Middle frontal gyrus (tissue), 1 donor: Measurements from ENCODE around the gene TEX261.
"Not testable (repeated sequence)": the region's sequence is repeated elsewhere in the genome, so short reads cannot be mapped to it uniquely, and the experiment has no call there.

Experiments used
- DNase-seq: peaks from one replicate; pipeline ENCODE4 v3.0.0-alpha.2; 2015; ENCODE audit warnings: low spot score; ENCODE audit errors: extremely low spot score

The TEX261 gene

GRCh38 chr2:70994699-70995425 lies at the start of gene TEX261:
TEX261 (minus strand) TSS chr2:70994873; CDS start chr2:70994757, 116 bp downstream.
- DNase-seq: peak; percentile 78

DNA sequence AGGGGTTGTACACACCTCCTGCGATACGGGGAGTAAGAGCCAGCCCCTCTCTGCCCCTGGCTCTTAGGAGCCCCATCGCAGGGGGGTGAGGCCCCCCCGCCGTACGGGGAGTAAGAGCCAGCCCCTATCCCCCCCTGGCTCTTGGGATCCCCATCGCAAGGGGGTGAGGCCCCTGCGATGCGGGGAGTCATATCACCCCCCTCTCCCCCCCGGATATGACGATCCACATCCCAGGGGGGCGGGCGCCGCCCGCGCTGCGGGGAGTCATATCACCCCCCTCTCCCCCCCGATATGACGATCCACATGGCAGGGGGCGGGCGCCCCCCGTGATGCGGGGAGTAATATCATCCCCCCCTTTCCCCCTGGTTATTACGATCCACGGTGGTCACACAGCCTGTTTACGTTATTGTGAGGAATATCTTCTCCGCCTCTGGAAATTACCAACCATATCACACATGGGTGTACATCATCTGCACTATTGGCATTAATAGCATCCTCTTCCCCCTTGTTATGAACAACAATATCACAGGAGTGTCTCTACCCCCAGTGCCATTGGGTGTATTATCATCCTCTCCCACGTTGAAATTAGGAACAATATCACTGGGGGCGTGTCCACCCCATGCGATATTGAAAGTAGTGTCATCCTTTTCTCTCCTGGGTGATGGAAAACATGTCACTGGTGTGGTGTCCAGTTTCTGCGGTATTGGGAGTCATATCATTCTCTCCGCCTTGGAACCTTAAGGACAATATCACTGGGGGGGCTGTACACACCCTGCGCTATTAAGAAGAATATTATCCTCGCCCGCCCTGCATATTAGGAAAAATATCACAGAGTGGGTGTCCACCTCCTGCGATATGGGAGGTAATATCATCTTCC lies 49.1 kb upstream of the TEX261 start:
- no peak for DNase-seq

GRCh38 chr2:71042287-71042686 lies 47.6 kb upstream of the TEX261 start:
- no peak for DNase-seq

GRCh38 chr2:71036296-71036695 lies 41.6 kb upstream of the TEX261 start:
- DNase-seq: not testable (repeated sequence)

GRCh38 chr2:71023553-71024243 lies 29.0 kb upstream of the TEX261 start:
- DNase-seq: not testable (repeated sequence)

GRCh38 chr2:71021394-71021793 lies 26.7 kb upstream of the TEX261 start:
- DNase-seq: not testable (repeated sequence)

DNA sequence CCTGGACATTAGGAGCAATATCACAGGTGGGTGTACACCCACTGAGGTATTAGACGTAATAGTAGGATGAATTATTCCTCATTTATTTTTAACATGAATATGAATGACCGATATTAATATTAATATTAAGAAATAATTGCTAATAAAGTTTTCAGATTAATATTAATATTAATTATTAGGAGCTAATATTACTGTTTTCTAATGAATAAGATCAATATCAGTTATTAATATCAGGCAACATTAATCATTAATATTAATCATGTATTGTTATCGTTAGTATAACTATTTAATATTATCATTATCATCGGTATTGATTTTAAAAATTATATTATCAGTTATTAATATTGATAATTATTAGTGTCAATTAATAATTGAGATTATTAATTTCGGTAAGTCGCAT lies 25.3 kb upstream of the TEX261 start:
- DNase-seq: not testable (repeated sequence)

DNA sequence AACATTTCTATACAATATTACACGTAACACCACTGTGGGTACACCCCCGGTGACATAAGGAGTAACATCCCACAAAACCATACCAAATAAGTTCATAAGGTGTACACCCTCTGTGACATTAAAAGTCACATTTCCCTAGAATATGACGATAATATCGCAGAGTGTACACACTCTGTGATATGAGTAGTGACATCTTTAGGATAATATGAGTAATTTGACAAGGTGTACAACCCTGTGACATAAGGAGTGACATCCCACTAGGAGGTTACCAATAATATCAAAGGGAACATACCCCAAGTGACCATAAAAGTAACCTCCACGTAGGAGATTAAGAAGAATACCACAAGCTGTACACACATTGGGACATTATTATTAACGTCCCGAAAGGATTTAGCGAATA lies 24.0 kb upstream of the TEX261 start:
- DNase-seq: no peak

DNA sequence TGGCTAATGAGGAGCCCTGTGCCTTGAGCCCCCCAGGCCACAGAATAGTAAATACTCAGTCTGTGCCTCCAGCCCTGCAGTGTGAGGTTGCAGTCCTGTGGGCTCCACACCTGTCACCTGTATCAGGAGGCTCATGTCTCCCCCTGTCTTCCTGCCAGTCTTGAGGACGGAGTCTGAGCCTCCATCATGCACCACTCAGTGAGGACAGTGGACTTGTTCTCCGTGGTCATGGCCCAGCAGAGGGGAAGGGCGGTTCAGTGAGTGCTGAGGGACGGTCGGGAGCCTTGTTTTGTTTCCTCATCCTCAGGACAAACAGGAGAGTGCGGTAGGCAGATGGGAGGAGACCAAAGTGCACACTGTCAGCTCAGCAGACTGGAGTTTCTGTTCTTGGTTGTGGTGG lies 17.1 kb upstream of the TEX261 start:
- DNase-seq: not testable (repeated sequence)

DNA sequence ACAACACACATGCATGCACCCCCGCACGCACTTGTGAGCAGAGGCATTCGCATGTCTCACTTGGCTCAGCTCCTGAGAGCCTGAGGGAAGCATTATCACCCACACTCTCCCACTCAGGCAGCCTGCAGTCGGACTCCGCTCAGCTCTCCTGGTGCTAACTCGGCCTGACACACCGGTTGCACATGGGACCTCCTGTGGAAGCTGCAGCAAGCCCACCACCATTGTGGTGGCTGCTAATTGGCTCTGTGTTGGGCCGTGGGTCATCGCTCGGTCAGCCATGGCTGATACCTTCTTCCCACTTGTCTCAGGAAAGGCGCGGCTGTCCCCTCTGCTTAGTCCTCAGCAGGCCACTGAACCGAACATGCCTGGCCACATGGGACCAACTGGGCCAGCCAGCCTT lies 13.7 kb upstream of the TEX261 start:
- no peak for DNase-seq

DNA sequence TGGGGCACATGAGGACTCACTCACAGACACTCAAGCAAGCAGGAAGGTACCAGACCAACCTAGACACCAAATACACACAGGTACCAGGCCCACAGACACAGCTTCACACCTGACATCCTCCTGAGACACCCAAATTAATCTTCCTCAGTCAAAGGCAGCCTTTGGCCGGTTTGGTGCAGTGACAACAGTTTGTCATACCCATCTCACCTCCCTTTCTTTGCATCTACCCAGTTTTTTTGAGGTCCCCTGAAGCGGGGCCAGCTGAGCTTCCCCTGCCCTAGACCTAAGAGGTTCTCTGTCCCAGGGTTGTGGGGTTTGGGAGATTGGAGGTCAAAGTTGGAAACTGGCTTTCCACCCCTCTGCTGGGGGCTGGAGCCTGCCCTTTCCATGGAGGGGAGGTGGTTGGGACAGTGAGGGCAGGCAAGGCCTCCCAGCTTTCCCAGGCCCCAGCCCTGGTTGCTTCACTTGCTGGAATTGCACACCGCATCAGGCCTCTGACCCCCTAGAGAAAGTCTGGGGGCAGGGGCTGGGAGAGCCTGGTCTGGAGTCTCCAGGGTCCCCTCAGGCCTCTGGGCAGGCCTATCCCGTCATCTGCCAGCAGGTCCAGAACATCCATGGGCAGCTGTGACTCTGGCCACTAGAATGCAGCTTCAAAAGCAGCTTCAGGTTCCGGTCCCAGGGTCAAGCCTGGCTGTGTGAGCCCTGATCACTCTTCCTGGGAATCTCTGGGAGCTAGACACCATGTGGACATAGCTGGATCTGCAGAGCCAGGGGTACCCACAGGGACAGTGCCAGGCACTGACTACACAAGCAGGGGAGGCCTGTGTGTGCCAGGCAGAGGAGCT lies 12.5 kb upstream of the TEX261 start:
- no peak for DNase-seq

DNA sequence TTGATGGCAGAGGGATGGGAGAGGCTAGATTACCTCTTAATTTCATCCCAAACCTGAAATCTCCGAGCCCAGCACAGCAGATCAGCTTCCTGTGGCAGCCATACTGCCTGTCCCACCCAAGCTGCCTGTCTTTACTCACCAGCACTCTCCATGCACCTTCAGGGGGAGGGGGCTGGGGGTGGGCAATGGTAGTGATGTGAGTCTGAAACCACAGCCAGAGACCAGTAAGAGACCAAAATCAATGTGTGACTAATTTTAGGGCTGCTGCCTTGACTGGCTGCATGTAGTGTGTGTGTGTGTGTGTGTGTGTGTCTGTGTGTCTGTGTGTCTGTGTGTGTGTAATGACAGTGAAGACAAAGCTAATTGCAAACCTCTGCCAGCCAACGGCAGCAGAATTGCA lies 11.7 kb upstream of the TEX261 start:
- DNase-seq: no peak

DNA sequence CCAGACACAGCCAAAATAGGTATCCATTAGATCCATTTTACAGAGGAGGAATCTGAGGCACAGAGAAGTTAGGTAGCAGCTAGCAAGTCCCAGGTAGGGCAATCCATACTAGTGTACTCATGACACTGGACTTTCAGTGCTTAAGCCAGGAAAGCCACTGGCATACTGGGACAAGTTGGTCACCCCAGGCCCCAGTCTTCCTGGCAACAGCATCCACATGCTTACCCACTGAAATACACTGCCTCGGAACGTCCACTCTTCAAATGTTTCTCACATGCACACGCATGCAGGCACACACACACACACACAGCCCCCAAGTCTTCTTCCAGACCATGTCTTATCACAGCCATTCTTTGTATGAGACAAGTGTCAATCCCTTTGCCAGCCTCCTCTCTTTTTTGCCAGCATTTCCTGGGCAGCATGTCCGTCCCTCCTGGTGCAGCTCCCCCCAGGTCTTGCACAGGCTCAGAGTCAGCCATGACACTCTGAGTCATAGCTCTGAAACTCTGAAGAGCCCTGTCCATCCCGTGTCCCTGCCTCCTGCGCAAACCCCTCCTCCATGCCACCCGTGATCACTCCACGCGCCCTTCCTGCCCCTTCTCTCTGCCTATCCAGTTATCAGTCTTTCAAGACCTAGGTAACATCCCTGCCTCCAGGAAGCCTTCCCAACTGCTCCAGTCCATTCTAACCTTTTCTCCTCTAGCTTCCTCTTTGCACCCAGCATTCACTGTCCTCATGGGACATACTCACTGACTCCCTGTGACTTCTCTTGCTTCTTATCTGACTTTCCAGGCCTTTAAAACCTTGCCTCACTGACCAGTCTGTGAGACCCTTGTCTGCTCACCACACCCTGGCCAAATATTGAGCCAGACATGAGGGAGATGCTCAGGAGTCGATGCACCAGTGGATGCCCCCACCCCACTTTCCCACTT lies 10.9 kb upstream of the TEX261 start:
- no peak for DNase-seq

GRCh38 chr2:71004857-71005256 lies 10.2 kb upstream of the TEX261 start:
- no peak for DNase-seq

DNA sequence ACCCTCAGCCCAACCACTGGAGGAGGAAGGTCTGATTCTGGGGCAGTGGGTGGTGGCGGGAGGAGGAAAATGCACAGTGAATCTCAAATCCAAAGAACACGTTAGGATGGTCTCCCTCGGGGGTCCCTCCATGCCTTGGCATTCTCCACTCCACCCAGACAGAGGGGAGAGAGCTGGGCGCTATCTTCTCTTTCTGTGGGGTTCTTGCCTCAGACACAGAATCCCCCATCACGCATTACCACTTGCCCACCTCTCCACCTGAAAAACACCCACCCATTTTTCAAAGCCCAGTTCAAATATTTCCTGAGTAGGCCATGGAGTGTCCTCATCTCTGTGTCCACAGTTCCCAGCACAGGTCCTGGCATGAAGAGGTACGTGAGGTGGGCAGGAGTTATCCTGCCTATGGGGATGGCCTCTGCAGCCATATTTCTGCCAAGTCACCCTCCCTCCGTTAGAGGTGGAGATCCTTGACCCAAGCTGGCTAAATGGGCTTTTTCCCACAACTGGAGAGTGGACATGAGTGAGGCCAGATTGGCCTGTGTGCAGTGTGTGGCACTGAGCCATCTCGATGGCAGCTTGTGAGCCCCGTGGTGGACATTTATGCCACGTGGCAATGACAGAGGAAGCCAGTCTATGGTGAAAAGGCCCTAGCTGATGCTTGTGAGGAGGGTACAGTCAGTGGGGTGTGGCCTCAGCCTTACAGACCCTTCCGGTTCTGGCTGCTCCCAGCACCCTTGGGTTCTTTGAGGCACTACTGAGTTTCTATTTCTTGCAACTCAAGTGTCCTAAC lies 9.5 kb upstream of the TEX261 start:
- no peak for DNase-seq

DNA sequence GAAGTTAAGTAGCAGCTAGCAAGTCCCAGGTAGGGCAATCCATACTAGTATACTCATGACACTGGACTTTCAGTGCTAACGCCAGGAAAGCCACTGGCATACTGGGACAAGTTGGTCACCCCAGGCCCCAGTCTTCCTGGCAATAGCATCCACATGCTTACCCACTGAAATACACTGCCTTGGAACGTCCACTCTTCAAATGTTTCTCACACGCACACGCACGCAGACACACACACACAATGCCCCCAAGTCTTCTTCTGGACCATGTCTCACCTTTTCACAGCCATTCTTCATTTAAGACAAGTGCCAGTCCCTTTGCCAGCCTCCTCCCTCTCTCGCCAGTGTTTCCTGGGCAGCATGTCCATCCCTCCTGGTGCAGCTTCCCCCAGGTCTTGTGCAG lies 8.7 kb upstream of the TEX261 start:
- DNase-seq: no peak

- no peak for DNase-seq
These were observed 7.4 kb upstream of the TEX261 start for GRCh38 chr2:71001981-71002570.

GRCh38 chr2:71001592-71001927 lies 6.9 kb upstream of the TEX261 start:
- no peak for DNase-seq
